ENCODE measurements around the gene RSPH1. TPM values are rescaled to one million over a fixed set of nuclear protein-coding genes. Genes with fewer than 3 reads are reported as not detected.

RSPH1 gene
- total RNA-seq, 1 donor from 2014 or later: 0.82 TPM

- Mint-ChIP-seq H3K4me1 (ENCODE audit: unreplicated experiment) (no peaks in the 10 kb centered on the region), H3K9me3 (ENCODE audit: unreplicated experiment) (no peaks in the 10 kb centered on the region), H3K27ac (ENCODE audit: unreplicated experiment) (peak overlapping the region; percentile 32), H3K27me3 (ENCODE audit: unreplicated experiment) (no peaks in the 10 kb centered on the region), H3K36me3 (ENCODE audit: low read depth, unreplicated experiment) (peaks cover 4% of the 10 kb centered on the region), H3K4me3 (ENCODE audit: unreplicated experiment) (no peak overlapping the region)
- no peak for DNase-seq (ENCODE audit: low spot score)
- no peak for TF ChIP-seq CTCF (IDR thresholded peaks at IDR 0.05; ENCODE audit: unreplicated experiment)
Observed at GRCh38 chr21:42540396-42540795, 44.4 kb upstream of the RSPH1 start.

- Mint-ChIP-seq H3K27me3 (ENCODE audit: unreplicated experiment) (peaks cover under 1% of the 10 kb centered on the region), H3K4me1 (ENCODE audit: unreplicated experiment) (no peaks in the 10 kb centered on the region), H3K36me3 (ENCODE audit: low read depth, unreplicated experiment) (peaks cover 4% of the 10 kb centered on the region), H3K4me3 (ENCODE audit: unreplicated experiment) (no peak overlapping the region), H3K27ac (ENCODE audit: unreplicated experiment) (peak overlapping the region; percentile 32), H3K9me3 (ENCODE audit: unreplicated experiment) (no peaks in the 10 kb centered on the region)
- no peak for TF ChIP-seq CTCF (IDR thresholded peaks at IDR 0.05; ENCODE audit: unreplicated experiment)
- no peak for DNase-seq (ENCODE audit: low spot score)
Observed at GRCh38 chr21:42539931-42540343, 43.9 kb upstream of the RSPH1 start.

GRCh38 chr21:42539342-42539741, 43.3 kb upstream of the RSPH1 start:
- TF ChIP-seq CTCF (IDR thresholded peaks at IDR 0.05; ENCODE audit: unreplicated experiment): no peak
- no peak for DNase-seq (ENCODE audit: low spot score)
- H3K4me3 Mint-ChIP-seq (ENCODE audit: unreplicated experiment): no peak overlapping the region
- peaks cover 2% of the 10 kb centered on the region for H3K27me3 Mint-ChIP-seq (ENCODE audit: unreplicated experiment)
- H3K4me1 Mint-ChIP-seq (ENCODE audit: unreplicated experiment): no peaks in the 10 kb centered on the region
- H3K9me3 Mint-ChIP-seq (ENCODE audit: unreplicated experiment): no peaks in the 10 kb centered on the region
- H3K27ac Mint-ChIP-seq (ENCODE audit: unreplicated experiment): no peak overlapping the region
- H3K36me3 Mint-ChIP-seq (ENCODE audit: low read depth, unreplicated experiment): peaks cover 4% of the 10 kb centered on the region

GRCh38 chr21:42538479-42539275, 42.7 kb upstream of the RSPH1 start:
- Mint-ChIP-seq H3K4me3 (ENCODE audit: unreplicated experiment) (no peak overlapping the region), H3K27ac (ENCODE audit: unreplicated experiment) (no peak overlapping the region), H3K27me3 (ENCODE audit: unreplicated experiment) (peaks cover 2% of the 10 kb centered on the region), H3K9me3 (ENCODE audit: unreplicated experiment) (no peaks in the 10 kb centered on the region), H3K4me1 (ENCODE audit: unreplicated experiment) (no peaks in the 10 kb centered on the region), H3K36me3 (ENCODE audit: low read depth, unreplicated experiment) (peaks cover under 1% of the 10 kb centered on the region)
- no peak for DNase-seq (ENCODE audit: low spot score)
- TF ChIP-seq CTCF (IDR thresholded peaks at IDR 0.05; ENCODE audit: unreplicated experiment): no peak

- no peak for TF ChIP-seq CTCF (IDR thresholded peaks at IDR 0.05; ENCODE audit: unreplicated experiment)
- peaks cover 6% of the 10 kb centered on the region for H3K27me3 Mint-ChIP-seq (ENCODE audit: unreplicated experiment)
- H3K36me3 Mint-ChIP-seq (ENCODE audit: low read depth, unreplicated experiment): no peaks in the 10 kb centered on the region
- H3K9me3 Mint-ChIP-seq (ENCODE audit: unreplicated experiment): no peaks in the 10 kb centered on the region
- H3K27ac Mint-ChIP-seq (ENCODE audit: unreplicated experiment): no peak overlapping the region
- DNase-seq (ENCODE audit: low spot score): no peak
- no peak overlapping the region for H3K4me3 Mint-ChIP-seq (ENCODE audit: unreplicated experiment)
- H3K4me1 Mint-ChIP-seq (ENCODE audit: unreplicated experiment): no peaks in the 10 kb centered on the region
Observed at GRCh38 chr21:42537106-42537742, 41.2 kb upstream of the RSPH1 start.
